ENCODE data around the gene ATP11B. TPM values are rescaled to one million over a fixed set of nuclear protein-coding genes. Genes with fewer than 3 reads are reported as not detected.
A peak's percentile ranks its signal among the peaks of the same experiment; 100 is the strongest.

Gene ATP11B
- total RNA-seq, 1 donor from 2014 or later, result 59.0 TPM

DNA sequence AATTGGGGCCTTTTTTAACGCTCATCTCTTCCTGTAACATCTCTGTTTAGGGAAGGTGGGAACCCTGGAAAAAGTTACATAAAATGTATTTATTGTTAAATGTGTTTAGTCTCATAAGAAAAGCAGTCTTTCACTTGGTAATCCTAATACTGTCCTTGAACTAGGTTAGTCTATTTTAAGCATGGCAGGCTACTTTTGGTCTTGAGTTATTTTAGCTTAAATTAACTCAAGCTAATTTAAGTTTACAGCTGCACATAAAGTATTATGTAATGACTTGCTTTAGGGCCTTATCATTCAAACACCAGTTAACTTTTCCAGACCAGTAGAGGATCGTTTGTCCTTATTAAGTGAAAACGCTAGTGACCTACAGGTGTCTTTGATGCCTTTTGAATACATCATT is 123.8 kb downstream of the ATP11B start:
- peaks cover 2% of the 10 kb centered on the region for H3K36me3 Mint-ChIP-seq
- no peak overlapping the region for H3K9ac ChIP-seq

DNA sequence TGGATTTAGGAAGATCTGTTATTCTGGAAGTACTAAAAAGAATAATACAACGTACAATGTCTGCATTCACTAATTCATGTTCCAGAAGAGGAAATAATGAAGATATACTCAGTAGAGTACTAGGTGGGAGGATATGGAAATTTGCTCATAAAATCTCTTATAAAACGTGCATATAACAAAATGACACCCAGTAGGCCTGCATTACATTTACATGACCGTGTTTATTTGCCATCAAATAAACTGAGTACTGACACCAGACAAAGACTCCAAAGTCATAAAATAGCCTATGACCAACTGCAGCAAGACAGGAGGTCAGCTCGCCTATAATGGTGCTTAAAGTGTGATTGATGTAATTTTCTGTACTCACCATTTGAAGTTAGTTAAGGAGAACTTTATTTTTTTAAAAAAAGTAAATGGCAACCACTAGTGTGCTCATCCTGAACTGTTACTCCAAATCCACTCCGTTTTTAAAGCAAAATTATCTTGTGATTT is 126.6 kb downstream of the ATP11B start:
- Histone ChIP-seq H3K4me1 (peaks cover 3% of the 10 kb centered on the region), H3K27ac (no peak overlapping the region), H3K4me2 (no peak overlapping the region), H3F3A (ENCODE audit: low read depth) (no peaks in the 10 kb centered on the region), H2AFZ (replicated peaks) (no peak overlapping the region), H3K4me3 (no peak overlapping the region), H3K9ac (no peak overlapping the region), H3K27me3 (no peaks in the 10 kb centered on the region), H3K79me2 (ENCODE audit: low read depth) (no peaks in the 10 kb centered on the region), H3K36me3 (no peaks in the 10 kb centered on the region), H3K9me3 (ENCODE audit: low read depth) (no peaks in the 10 kb centered on the region), H4K20me1 (ENCODE audit: low read depth) (no peaks in the 10 kb centered on the region)
- no peaks in the 10 kb centered on the region for H3K27me3 Mint-ChIP-seq (ENCODE audit: insufficient read depth, low read depth)
- no peaks in the 10 kb centered on the region for H3K36me3 Mint-ChIP-seq
- H3K9me3 Mint-ChIP-seq, result no peaks in the 10 kb centered on the region
- no peaks in the 10 kb centered on the region for H3K4me1 Mint-ChIP-seq
- TF ChIP-seq EZH2 (IDR thresholded peaks at IDR 0.05) (no peak), EZH2phosphoT487 (IDR thresholded peaks at IDR 0.05) (no peak), CTCF (IDR thresholded peaks at IDR 0.05) (no peak)
- DNase-seq (ENCODE audit: low spot score), result no peak
- H3K27ac Mint-ChIP-seq, result no peak overlapping the region
- H3K4me3 Mint-ChIP-seq, result no peak overlapping the region

More for the DNA sequence above, 123.8 kb downstream of the ATP11B start:
- Histone ChIP-seq H3K4me1 (peaks cover 5% of the 10 kb centered on the region), H3F3A (ENCODE audit: low read depth) (no peaks in the 10 kb centered on the region), H3K9me3 (ENCODE audit: low read depth) (no peaks in the 10 kb centered on the region), H3K4me3 (no peak overlapping the region), H2AFZ (replicated peaks) (no peak overlapping the region), H3K27ac (no peak overlapping the region), H3K36me3 (no peaks in the 10 kb centered on the region), H4K20me1 (ENCODE audit: low read depth) (no peaks in the 10 kb centered on the region), H3K79me2 (ENCODE audit: low read depth) (no peaks in the 10 kb centered on the region), H3K27me3 (no peaks in the 10 kb centered on the region), H3K4me2 (no peak overlapping the region)
- Mint-ChIP-seq H3K9me3 (no peaks in the 10 kb centered on the region), H3K27me3 (ENCODE audit: insufficient read depth, low read depth) (no peaks in the 10 kb centered on the region), H3K27ac (no peak overlapping the region), H3K4me1 (peaks cover under 1% of the 10 kb centered on the region), H3K4me3 (no peak overlapping the region)
- DNase-seq (ENCODE audit: low spot score), result no peak
- no peak for TF ChIP-seq EZH2 (IDR thresholded peaks at IDR 0.05)
- TF ChIP-seq EZH2phosphoT487 (IDR thresholded peaks at IDR 0.05), result no peak
- no peak for TF ChIP-seq CTCF (IDR thresholded peaks at IDR 0.05)

- DNase-seq (ENCODE audit: low spot score), result peak; percentile 32
- Histone ChIP-seq H3K4me3 (no peak overlapping the region), H3F3A (ENCODE audit: low read depth) (no peaks in the 10 kb centered on the region), H3K79me2 (ENCODE audit: low read depth) (no peaks in the 10 kb centered on the region), H3K9ac (no peak overlapping the region), H2AFZ (replicated peaks) (no peak overlapping the region), H3K36me3 (no peaks in the 10 kb centered on the region), H3K4me2 (no peak overlapping the region), H3K27ac (no peak overlapping the region), H4K20me1 (ENCODE audit: low read depth) (no peaks in the 10 kb centered on the region), H3K27me3 (no peaks in the 10 kb centered on the region), H3K9me3 (ENCODE audit: low read depth) (no peaks in the 10 kb centered on the region), H3K4me1 (peaks cover 3% of the 10 kb centered on the region)
- Mint-ChIP-seq H3K27ac (no peak overlapping the region), H3K4me1 (no peaks in the 10 kb centered on the region), H3K27me3 (ENCODE audit: insufficient read depth, low read depth) (no peaks in the 10 kb centered on the region), H3K4me3 (no peak overlapping the region), H3K9me3 (no peaks in the 10 kb centered on the region), H3K36me3 (peaks cover 2% of the 10 kb centered on the region)
- TF ChIP-seq CTCF (IDR thresholded peaks at IDR 0.05), result no peak
- no peak for TF ChIP-seq EZH2phosphoT487 (IDR thresholded peaks at IDR 0.05)
- TF ChIP-seq EZH2 (IDR thresholded peaks at IDR 0.05), result no peak
Observed at GRCh38 chr3:182920515-182921084, 127.3 kb downstream of the ATP11B start.
